KOPT-K1 (cell line): Measurements from ENCODE around the gene AKR1B15.

Experiments
- H3K27ac ChIP-seq: fragments of 200-600 bp; sonication (generic); 2 replicates; pipeline ENCODE4 v1.5.1; 2016; ENCODE audit warnings: antibody characterized with exemption, mild to moderate bottlenecking, low read depth, low read length; ENCODE audit not compliant: poor library complexity, severe bottlenecking
- H3K36me3 ChIP-seq: fragments of 200-600 bp; sonication (generic); 2 replicates; pipeline ENCODE4 v1.5.1; 2017; ENCODE audit warnings: antibody characterized with exemption, mild to moderate bottlenecking, low read length, moderate library complexity; ENCODE audit not compliant: insufficient read depth
- H3K9me3 ChIP-seq: fragments of 200-600 bp; sonication (generic); 2 replicates; pipeline ENCODE4 v1.5.1; 2017; ENCODE audit warnings: antibody characterized with exemption, low read length, mild to moderate bottlenecking; ENCODE audit not compliant: insufficient read depth, poor library complexity, severe bottlenecking

Gene AKR1B15

GRCh38 chr7:134611611-134612151, 62.8 kb downstream of the AKR1B15 start:
- Histone ChIP-seq H3K27ac (no peak overlapping the region), H3K9me3 (peaks cover 4% of the 10 kb centered on the region), H3K36me3 (no peaks in the 10 kb centered on the region)

- no peak overlapping the region for H3K27ac ChIP-seq
- H3K9me3 ChIP-seq, result peaks cover 4% of the 10 kb centered on the region
- H3K36me3 ChIP-seq, result no peaks in the 10 kb centered on the region
Observed at GRCh38 chr7:134612197-134612596, 63.3 kb downstream of the AKR1B15 start.

GRCh38 chr7:134613623-134614347, 64.9 kb downstream of the AKR1B15 start:
- Histone ChIP-seq H3K36me3 (no peaks in the 10 kb centered on the region), H3K9me3 (peaks cover 4% of the 10 kb centered on the region), H3K27ac (no peak overlapping the region)

DNA sequence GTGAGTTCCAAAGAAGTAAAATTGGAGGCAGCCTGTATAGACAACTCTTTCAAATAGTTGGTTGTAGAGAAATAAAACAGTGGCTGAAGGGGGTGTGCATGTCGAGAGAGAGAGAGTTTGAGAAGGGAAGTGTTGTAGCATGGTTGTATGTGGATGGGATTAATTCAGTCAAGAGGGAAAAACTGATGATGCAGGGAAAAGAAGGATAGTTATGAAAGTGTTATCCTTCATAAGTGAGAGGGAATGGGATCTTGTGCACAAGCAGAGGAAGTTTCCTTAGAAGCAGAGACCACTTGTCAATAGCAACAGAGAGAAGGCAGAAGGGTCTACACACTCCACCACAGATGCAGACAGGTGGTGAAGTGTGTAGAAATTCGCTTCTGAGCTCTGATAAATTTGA, 67.7 kb downstream of the AKR1B15 start:
- Histone ChIP-seq H3K9me3 (peaks cover 4% of the 10 kb centered on the region), H3K36me3 (no peaks in the 10 kb centered on the region), H3K27ac (no peak overlapping the region)

DNA sequence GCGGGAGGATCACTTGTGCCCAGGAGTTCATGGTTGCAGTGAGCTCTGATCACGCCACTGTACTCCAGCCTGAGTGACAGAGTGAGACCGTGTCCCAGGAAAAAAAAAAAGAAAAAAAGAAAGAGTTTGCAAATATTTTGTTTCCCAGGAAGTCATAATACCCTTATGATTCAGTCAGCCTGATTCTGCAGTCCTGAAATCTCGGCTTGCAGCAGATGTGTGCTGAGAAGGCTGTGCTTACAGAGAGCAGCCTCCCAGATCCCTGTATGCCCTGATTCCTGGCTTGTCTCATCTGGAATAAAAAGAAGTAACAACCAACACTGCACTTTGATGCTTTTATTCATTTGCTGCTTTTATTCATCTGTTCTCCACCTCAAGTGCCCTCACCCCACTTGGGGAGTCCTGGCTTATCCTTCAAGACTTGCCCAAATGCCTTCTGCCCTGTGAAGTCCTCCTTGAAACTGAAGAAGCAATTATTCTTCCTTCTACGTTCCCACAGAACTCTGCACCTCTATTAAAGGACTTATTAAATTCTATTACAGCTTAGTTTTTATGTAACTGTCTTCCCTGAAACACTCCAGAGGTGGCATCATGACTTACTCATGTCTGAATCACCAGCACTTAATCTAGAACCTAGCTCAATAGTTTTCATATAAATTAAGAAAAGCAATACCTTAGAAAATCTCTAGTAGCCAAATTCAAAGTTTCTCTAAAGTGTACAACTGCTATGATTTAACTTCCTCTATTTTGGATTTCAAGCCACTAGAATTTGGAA, 70.0 kb downstream of the AKR1B15 start:
- Histone ChIP-seq H3K9me3 (peaks cover 6% of the 10 kb centered on the region), H3K27ac (no peak overlapping the region), H3K36me3 (no peaks in the 10 kb centered on the region)

- H3K36me3 ChIP-seq, result no peaks in the 10 kb centered on the region
- H3K27ac ChIP-seq, result no peak overlapping the region
- H3K9me3 ChIP-seq, result peaks cover 6% of the 10 kb centered on the region
Observed at GRCh38 chr7:134619627-134620331, 70.9 kb downstream of the AKR1B15 start.

DNA sequence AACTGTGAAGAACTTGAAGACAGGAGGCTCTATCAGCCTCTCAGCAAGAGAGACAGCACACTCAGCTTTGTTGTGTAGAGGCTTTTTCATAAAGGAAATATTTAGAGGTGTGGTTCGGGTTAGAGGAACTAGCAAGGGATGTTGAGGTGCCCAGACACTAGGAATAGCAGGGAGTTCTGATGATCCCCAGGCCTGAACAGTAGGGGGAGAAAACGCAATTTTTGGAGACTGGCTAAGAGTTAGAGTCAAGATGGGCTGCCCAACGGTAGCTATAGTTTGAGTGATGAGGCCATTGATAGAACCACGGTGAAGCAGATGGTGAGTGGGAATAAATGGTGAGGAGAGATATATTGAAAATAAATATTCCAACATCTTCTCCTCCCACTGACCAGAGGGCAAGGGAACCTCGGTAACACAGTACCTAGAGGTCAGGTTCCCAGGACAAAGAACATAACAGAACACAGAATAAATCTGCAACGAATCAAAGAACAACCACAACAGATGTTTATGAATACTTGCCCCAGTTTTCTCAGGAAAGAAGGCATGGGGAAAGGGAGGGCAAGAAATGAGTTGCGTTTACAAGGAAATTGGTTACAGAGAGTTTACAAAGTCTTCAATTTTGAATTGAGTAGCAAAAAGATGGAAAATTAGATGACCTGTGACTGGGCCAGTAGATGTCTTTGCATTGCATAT, 73.5 kb downstream of the AKR1B15 start:
- H3K27ac ChIP-seq, result no peak overlapping the region
- no peaks in the 10 kb centered on the region for H3K36me3 ChIP-seq
- H3K9me3 ChIP-seq, result peaks cover 6% of the 10 kb centered on the region

DNA sequence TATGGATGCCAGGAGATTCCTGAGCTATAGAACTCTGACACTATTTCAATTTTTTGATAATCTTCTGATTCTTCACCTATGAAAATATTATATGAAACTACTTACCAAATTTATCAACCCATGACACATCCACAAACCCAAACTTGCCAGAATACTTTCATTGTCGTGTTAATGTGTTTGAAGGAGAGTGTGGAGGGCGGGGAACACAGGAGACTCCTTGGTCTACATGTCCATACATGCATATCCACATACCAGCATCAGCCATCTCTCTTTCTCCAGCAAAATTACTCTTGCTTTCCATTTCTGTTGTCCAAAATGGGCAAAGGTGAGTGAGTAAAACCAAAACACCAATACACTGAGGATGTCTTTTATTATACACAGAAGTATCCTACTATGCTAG, 74.3 kb downstream of the AKR1B15 start:
- Histone ChIP-seq H3K27ac (no peak overlapping the region), H3K9me3 (peaks cover 6% of the 10 kb centered on the region), H3K36me3 (no peaks in the 10 kb centered on the region)

GRCh38 chr7:134625550-134625949, 76.6 kb downstream of the AKR1B15 start:
- peaks cover 6% of the 10 kb centered on the region for H3K9me3 ChIP-seq
- H3K36me3 ChIP-seq, result no peaks in the 10 kb centered on the region
- H3K27ac ChIP-seq, result no peak overlapping the region

- no peaks in the 10 kb centered on the region for H3K36me3 ChIP-seq
- no peak overlapping the region for H3K27ac ChIP-seq
- peaks cover 3% of the 10 kb centered on the region for H3K9me3 ChIP-seq
Observed at GRCh38 chr7:134627109-134627774, 78.3 kb downstream of the AKR1B15 start.

DNA sequence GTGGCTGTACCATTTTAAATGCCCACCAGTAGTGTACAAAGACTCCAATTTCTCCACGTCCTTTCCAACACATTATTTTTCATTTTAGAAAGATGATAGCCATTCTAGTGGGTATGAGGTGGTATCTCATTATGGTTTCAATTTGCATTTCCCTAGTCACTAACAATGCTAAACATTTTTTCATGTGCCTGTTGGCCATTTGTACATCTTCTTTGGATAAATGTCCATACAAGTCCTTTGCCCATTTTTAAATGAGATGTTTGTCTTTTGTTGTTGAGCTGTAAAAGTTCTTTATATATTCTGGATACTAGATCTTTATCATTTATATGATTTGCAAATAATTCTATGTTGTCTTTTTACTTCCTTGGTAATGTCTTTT, 78.9 kb downstream of the AKR1B15 start:
- Histone ChIP-seq H3K9me3 (no peaks in the 10 kb centered on the region), H3K27ac (no peak overlapping the region), H3K36me3 (no peaks in the 10 kb centered on the region)

GRCh38 chr7:134629445-134629844, 80.5 kb downstream of the AKR1B15 start:
- no peaks in the 10 kb centered on the region for H3K36me3 ChIP-seq
- no peak overlapping the region for H3K27ac ChIP-seq

More at GRCh38 chr7:134629445-134629844, 80.5 kb downstream of the AKR1B15 start:
- no peaks in the 10 kb centered on the region for H3K9me3 ChIP-seq
